Measurements from ENCODE around the gene ANKMY1. TPM values are rescaled to one million over a fixed set of nuclear protein-coding genes. Genes with fewer than 3 reads are reported as not detected.

The ANKMY1 gene
- total and polyA plus RNA-seq, 2 of the 13 experiments (the other 11 are each of a cell fraction or from before 2014, with no cell fraction given), result 11.7 to 18.8 TPM

DNA sequence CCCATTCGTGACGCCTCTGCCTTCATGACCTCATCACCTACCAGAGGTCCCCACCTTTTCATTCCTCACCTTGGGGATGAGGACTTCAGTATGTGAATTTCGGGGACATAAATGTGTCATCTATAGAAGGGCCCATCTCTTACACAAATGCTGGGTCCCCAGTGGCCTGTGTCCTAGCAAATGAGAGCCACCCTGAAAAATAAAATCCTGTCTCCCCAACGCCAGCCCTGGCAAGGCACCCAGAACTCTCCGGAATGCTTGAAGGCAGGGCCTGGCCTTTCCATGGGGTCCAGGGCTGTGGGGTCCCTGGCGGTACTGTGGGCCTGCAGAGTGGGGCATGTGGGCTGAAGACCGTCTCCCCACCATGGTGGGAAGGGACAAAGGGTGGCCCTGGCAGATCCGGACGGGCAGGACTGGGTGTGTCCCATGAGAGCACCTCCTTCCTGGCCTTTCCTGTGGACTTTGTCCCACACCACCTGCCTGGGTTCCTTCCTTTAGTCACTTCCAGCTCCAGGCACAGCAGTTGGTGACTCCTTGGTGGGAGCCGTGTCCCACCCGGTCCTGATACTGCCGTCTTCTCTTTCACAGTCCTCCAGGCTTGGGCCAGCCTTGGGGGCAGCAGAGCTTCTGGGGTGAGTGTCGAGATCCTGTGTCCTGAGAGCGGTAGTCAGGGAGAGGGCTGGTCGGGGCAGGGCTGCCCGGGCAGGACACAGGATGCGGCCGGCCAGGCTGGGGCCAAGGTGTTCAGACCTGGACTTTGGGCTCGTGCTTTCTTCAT is 47.3 kb upstream of the ANKMY1 start (continued):
- TF ChIP-seq ZNF367 (CRISPR knock-in tag; IDR thresholded peaks at IDR 0.05; ENCODE audit: borderline replicate concordance) (no peak), ZNF776 (CRISPR knock-in tag; IDR thresholded peaks at IDR 0.05) (0 out of 2 replicates have a peak, but pooled peaks have one; percentile 46), ZNF451 (CRISPR knock-in tag; IDR thresholded peaks at IDR 0.05) (no peak), ARNT2 (CRISPR knock-in tag; IDR thresholded peaks at IDR 0.05; ENCODE audit: low read depth) (0 out of 2 replicates have a peak, but pooled peaks have one; percentile 57), ZNF543 (CRISPR knock-in tag; IDR thresholded peaks at IDR 0.05) (peak; percentile 90; the same call in 1 of the 2 replicates), MEF2D (CRISPR knock-in tag; IDR thresholded peaks at IDR 0.05) (no peak; the same call in 1 of the 2 replicates), U2AF2 (IDR thresholded peaks at IDR 0.05; ENCODE audit: low read depth, low read length) (no peak), ZNF30 (CRISPR knock-in tag; IDR thresholded peaks at IDR 0.05) (0 out of 2 replicates have a peak, but pooled peaks have one; percentile 56), SP1 (IDR thresholded peaks at IDR 0.05) (no peak), SP1 (CRISPR knock-in tag; IDR thresholded peaks at IDR 0.05) (peak; percentile 53; the same call in 1 of the 2 replicates), MATR3 (CRISPR knock-in tag; IDR thresholded peaks at IDR 0.05) (no peak), ZNF432 (CRISPR knock-in tag; IDR thresholded peaks at IDR 0.05; ENCODE audit: borderline replicate concordance) (no peak), MYC (CRISPR knock-in tag; IDR thresholded peaks at IDR 0.05; ENCODE audit: borderline replicate concordance) (peak; percentile 80; the same call in 1 of the 2 replicates), ZMAT3 (CRISPR knock-in tag; conservative IDR thresholded peaks at IDR 0.05) (peak; percentile 75; the same call in 1 of the 2 replicates), ARID2 (CRISPR knock-in tag; IDR thresholded peaks at IDR 0.05; ENCODE audit: borderline replicate concordance) (0 out of 2 replicates have a peak, but pooled peaks have one; percentile 53), ZC3H13 (CRISPR knock-in tag; IDR thresholded peaks at IDR 0.05) (peak; percentile 83; the same call in 1 of the 2 replicates), ZNF343 (CRISPR knock-in tag; IDR thresholded peaks at IDR 0.05) (0 out of 2 replicates have a peak, but pooled peaks have one; percentile 65), ZBTB21 (CRISPR knock-in tag; IDR thresholded peaks at IDR 0.05) (no peak), ZNF614 (CRISPR knock-in tag; IDR thresholded peaks at IDR 0.05; ENCODE audit: borderline replicate concordance) (peak; percentile 31; the same call in 1 of the 2 replicates), MEIS1 (CRISPR knock-in tag; IDR thresholded peaks at IDR 0.05; ENCODE audit: borderline replicate concordance) (no peak), NFE2L1 (CRISPR knock-in tag; IDR thresholded peaks at IDR 0.05; ENCODE audit: borderline replicate concordance) (no peak), FOXK2 (IDR thresholded peaks at IDR 0.05) (no peak)
- TF ChIP-seq, protein P1, sequence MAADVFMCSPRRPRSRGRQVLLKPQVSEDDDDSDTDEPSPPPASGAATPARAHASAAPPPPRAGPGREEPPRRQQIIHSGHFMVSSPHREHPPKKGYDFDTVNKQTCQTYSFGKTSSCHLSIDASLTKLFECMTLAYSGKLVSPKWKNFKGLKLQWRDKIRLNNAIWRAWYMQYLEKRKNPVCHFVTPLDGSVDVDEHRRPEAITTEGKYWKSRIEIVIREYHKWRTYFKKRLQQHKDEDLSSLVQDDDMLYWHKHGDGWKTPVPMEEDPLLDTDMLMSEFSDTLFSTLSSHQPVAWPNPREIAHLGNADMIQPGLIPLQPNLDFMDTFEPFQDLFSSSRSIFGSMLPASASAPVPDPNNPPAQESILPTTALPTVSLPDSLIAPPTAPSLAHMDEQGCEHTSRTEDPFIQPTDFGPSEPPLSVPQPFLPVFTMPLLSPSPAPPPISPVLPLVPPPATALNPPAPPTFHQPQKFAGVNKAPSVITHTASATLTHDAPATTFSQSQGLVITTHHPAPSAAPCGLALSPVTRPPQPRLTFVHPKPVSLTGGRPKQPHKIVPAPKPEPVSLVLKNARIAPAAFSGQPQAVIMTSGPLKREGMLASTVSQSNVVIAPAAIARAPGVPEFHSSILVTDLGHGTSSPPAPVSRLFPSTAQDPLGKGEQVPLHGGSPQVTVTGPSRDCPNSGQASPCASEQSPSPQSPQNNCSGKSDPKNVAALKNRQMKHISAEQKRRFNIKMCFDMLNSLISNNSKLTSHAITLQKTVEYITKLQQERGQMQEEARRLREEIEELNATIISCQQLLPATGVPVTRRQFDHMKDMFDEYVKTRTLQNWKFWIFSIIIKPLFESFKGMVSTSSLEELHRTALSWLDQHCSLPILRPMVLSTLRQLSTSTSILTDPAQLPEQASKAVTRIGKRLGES (CRISPR knock-in tag; IDR thresholded peaks at IDR 0.05; ENCODE audit: borderline replicate concordance), result no peak
- TF ChIP-seq, protein P2, sequence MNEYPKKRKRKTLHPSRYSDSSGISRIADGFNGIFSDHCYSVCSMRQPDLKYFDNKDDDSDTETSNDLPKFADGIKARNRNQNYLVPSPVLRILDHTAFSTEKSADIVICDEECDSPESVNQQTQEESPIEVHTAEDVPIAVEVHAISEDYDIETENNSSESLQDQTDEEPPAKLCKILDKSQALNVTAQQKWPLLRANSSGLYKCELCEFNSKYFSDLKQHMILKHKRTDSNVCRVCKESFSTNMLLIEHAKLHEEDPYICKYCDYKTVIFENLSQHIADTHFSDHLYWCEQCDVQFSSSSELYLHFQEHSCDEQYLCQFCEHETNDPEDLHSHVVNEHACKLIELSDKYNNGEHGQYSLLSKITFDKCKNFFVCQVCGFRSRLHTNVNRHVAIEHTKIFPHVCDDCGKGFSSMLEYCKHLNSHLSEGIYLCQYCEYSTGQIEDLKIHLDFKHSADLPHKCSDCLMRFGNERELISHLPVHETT (CRISPR knock-in tag; conservative IDR thresholded peaks at IDR 0.05), result no peak
- TF ChIP-seq, protein P3, sequence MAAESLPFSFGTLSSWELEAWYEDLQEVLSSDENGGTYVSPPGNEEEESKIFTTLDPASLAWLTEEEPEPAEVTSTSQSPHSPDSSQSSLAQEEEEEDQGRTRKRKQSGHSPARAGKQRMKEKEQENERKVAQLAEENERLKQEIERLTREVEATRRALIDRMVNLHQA (CRISPR knock-in tag; IDR thresholded peaks at IDR 0.05), result no peak
- TF ChIP-seq, protein P4, sequence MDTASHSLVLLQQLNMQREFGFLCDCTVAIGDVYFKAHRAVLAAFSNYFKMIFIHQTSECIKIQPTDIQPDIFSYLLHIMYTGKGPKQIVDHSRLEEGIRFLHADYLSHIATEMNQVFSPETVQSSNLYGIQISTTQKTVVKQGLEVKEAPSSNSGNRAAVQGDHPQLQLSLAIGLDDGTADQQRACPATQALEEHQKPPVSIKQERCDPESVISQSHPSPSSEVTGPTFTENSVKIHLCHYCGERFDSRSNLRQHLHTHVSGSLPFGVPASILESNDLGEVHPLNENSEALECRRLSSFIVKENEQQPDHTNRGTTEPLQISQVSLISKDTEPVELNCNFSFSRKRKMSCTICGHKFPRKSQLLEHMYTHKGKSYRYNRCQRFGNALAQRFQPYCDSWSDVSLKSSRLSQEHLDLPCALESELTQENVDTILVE (CRISPR knock-in tag; IDR thresholded peaks at IDR 0.05), result 0 out of 2 replicates have a peak, but pooled peaks have one; percentile 46

Data from HepG2 (cell line).